Measurements from ENCODE around the gene PRDM8.

The PRDM8 gene

DNA sequence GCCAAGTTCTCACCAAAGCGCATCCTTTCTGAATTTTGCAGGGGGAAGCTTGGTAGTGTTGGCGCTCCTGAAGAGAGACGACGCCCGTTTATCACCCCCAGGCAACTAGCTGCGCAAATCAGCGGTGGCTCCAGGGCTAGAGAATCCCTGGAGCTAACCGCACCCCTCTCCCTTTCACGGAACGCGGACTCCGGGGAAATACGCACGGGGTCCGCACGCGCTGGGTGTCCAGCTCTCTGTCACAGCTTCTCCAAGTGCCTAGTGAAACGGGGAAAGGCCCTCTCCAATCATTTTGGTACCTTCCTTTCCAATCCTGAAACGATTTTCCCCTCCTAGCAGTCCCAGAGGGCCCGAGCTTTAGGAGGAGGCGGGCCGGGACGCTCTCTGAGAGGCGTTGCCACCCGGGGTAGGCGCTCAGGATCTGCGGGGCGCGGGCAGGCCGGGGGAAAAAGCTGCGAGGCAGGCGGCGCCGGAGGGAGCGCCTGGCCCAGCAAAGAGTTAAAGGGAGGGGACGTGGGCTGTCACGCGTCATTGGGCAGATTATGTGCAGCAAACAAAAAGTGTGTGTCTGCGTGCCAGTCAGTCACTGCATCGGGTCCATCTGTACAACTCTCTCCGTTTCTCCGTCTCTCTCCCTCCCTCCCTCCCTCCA, at the start of gene PRDM8:
Gene PRDM8 (plus strand): TSS at position 582 of the 652 bp plus-strand sequence. CDS start 2,578 bp downstream, outside the sequence.
- H3K27me3 Mint-ChIP-seq: no peaks in the 10 kb centered on the region
- peaks cover 29% of the 10 kb centered on the region for H3K36me3 Mint-ChIP-seq
- peak within 1 kb of the TSS; percentile 43 for H3K27ac Mint-ChIP-seq
- no peaks in the 10 kb centered on the region for H3K9me3 Mint-ChIP-seq
- ATAC-seq (ENCODE audit: low read depth) (peak; percentile 47), DNase-seq (ENCODE audit: low spot score in 2 of 2) (peak in 1 of 2 donors; percentile 32)
- peaks cover 37% of the 10 kb centered on the region for H3K4me1 Mint-ChIP-seq
- H3K4me3 Mint-ChIP-seq: peak within 1 kb of the TSS; percentile 74

DNA sequence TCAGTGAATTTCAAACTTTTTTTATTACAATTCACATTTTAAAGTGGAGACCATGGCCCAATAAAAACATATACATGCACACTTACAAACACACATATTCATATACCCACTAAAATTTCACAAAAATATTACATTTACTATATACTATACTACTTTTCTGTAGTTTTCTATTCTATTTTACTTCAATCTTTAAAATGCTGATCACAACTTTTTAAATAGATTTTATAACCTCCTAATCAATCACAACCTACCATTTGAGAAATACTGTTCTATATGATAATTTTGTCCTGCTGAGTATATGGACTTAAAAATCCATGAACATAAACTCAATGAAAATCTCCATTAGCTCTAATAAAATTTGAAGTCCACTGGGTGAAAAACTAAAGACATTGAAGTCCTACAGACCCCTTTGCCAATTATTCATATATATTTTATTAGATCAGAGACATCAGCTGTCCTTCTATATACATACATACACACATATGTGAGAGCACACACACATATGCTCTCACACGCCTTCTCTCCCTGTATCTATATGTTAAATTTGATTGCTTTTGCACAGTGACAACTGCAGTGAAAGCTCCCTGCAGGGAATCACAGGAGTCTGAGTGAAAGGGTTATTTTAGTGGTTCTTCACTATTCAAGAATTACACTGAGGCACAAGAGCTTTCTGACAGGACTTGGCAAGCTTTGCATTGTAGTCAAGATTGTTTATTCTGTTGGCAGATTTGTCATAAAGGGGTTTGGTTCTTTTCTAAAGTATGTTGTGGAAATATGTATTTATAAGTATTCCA, 46.7 kb upstream of the PRDM8 start:
- no peak for DNase-seq (ENCODE audit: low spot score in 2 of 2)
- no peaks in the 10 kb centered on the region for H3K9me3 Mint-ChIP-seq
- no peaks in the 10 kb centered on the region for H3K4me1 Mint-ChIP-seq
- H3K36me3 Mint-ChIP-seq: no peaks in the 10 kb centered on the region
- no peak for ATAC-seq (ENCODE audit: low read depth)
- no peaks in the 10 kb centered on the region for H3K27me3 Mint-ChIP-seq
- no peak overlapping the region for H3K4me3 Mint-ChIP-seq
- no peak overlapping the region for H3K27ac Mint-ChIP-seq

DNA sequence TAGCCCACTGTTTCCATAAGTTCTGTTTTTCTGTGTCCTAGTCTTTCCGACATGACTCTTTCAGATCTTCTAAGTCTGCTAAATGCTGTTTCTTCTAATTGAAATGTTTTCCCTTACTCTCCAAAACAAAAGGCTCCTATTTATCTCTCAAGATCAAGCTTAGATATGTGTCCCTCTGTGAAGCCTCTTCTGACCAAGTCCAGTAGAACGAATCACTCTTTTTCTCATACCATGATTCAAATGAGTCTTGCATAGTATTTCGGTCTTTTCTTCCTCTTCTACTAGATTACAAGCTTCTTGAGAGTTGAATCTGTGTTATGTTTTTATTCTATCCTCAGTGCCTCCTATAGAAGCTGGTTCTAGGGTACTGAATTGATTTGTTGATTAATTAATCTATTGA, 45.3 kb upstream of the PRDM8 start:
- H3K36me3 Mint-ChIP-seq: no peaks in the 10 kb centered on the region
- DNase-seq (ENCODE audit: low spot score in 2 of 2) (no peak), ATAC-seq (ENCODE audit: low read depth) (no peak)
- H3K9me3 Mint-ChIP-seq: no peaks in the 10 kb centered on the region
- no peaks in the 10 kb centered on the region for H3K4me1 Mint-ChIP-seq
- H3K27ac Mint-ChIP-seq: no peak overlapping the region
- H3K27me3 Mint-ChIP-seq: no peaks in the 10 kb centered on the region
- no peak overlapping the region for H3K4me3 Mint-ChIP-seq

DNA sequence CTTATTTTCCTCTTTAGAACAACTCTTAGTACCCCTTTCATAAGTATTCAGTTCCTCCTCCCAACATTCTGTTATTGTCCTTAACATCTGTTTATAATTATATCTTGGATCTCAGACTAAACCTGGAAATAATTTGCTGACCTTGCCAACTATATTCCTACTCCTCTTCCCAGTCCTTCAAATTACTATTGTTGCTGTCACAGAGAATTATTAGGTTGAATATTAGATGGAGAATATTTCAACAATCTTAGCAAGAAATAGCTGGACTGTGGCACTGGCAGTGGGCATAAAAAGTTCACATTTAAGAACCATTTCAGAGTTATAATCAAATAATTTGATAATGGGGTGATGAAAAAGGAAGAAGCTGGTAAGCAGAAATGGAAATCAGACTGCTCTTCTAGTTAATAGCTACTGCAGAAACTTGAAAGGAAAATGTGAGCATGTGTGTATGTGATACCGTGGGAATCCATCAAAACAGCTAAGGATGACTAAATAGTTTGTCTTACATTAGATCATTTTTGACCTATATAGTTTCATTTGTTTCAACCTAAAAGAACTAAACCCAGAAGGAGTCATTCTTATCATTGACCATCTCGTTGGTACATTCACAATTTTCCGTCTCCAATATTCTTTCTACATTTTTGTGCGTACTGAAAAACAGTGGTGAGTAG, 43.3 kb upstream of the PRDM8 start:
- no peak overlapping the region for H3K4me3 Mint-ChIP-seq
- DNase-seq (ENCODE audit: low spot score in 2 of 2): no peak
- H3K27ac Mint-ChIP-seq: no peak overlapping the region
- H3K36me3 Mint-ChIP-seq: peaks cover 3% of the 10 kb centered on the region
- H3K4me1 Mint-ChIP-seq: no peaks in the 10 kb centered on the region
- peaks cover 4% of the 10 kb centered on the region for H3K9me3 Mint-ChIP-seq
- ATAC-seq (ENCODE audit: low read depth): no peak
- H3K27me3 Mint-ChIP-seq: no peaks in the 10 kb centered on the region

DNA sequence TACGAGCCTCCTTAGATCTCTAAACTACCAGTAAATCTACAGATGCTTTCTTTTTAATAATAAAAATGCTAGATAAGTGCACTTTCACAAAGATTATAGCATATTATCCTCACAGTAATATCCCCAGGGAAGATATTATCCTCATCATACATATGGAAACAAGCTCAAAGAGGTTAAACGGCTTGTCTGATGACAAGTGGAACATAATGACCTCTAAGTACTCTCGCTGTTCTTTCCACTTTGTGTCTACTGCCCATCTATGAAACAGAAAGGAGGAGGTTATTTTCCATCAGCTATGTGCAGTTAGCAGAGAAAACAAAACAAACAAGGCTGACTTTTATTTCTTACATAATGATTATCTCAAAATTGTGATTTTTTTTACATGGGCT, 42.8 kb upstream of the PRDM8 start:
- H3K27me3 Mint-ChIP-seq: no peaks in the 10 kb centered on the region

DNA sequence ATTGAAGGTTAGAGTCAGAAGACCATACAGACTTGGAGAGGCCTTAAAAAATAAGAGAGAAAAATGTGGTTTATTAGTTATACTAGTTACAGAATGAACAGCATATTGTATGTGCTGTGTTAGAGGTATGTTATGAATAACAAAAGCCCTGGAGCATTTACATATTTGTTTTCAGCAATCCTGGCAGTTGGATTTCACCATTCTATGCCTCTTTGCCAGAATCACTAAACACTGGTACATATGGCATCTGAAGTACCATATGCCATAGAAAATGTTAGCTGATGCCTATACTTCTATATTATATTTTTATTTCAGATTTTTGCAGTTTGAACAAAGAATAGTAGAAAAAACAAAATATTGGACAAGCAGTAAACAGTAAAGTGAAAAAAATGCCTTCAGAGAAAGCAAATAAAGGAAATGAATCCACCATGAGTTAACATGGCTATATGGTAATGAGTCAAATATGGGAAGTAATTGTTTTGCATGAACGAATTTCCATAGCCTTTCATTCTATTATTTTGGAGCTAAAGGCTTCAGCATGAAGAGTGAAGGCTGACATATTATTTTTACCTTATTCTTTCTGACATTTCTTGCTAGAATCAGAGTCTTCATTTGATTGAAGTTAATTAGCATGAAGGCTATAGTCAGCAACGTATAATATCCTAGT, 41.9 kb upstream of the PRDM8 start:
- H3K36me3 Mint-ChIP-seq: peaks cover 3% of the 10 kb centered on the region
- no peak overlapping the region for H3K4me3 Mint-ChIP-seq
- H3K9me3 Mint-ChIP-seq: peaks cover 4% of the 10 kb centered on the region
- H3K4me1 Mint-ChIP-seq: no peaks in the 10 kb centered on the region
- ATAC-seq (ENCODE audit: low read depth) (no peak), DNase-seq (ENCODE audit: low spot score in 2 of 2) (no peak)
- no peaks in the 10 kb centered on the region for H3K27me3 Mint-ChIP-seq
- no peak overlapping the region for H3K27ac Mint-ChIP-seq

More for the DNA sequence above, 42.8 kb upstream of the PRDM8 start:
- peaks cover 4% of the 10 kb centered on the region for H3K9me3 Mint-ChIP-seq
- H3K36me3 Mint-ChIP-seq: peaks cover 3% of the 10 kb centered on the region
- DNase-seq (ENCODE audit: low spot score in 2 of 2) (no peak), ATAC-seq (ENCODE audit: low read depth) (no peak)
- no peaks in the 10 kb centered on the region for H3K4me1 Mint-ChIP-seq
- no peak overlapping the region for H3K4me3 Mint-ChIP-seq
- H3K27ac Mint-ChIP-seq: no peak overlapping the region

DNA sequence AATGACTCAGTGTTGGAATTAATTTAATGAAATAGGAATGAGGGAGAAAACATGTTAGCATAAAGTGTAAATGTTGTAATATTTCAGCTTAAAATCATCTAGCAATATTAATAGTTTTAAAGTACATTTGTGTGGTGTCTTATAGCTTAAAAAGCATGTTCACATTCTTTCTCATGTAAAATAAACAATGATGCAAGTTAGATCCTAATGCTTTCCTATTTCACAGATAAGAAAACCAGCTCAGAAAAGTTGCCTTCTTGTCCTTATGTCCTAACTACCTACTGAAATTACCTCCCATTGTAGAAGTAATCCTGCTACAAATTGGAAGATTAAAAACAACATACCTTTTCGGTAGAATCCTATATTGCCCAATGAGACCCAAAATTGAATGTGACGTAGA, 40.9 kb upstream of the PRDM8 start:
- H3K4me1 Mint-ChIP-seq: no peaks in the 10 kb centered on the region
- no peak overlapping the region for H3K27ac Mint-ChIP-seq
- peaks cover 3% of the 10 kb centered on the region for H3K36me3 Mint-ChIP-seq
- no peak for DNase-seq (ENCODE audit: low spot score in 2 of 2)
- ATAC-seq (ENCODE audit: low read depth): no peak
- no peak overlapping the region for H3K4me3 Mint-ChIP-seq
- H3K9me3 Mint-ChIP-seq: peaks cover 4% of the 10 kb centered on the region
- H3K27me3 Mint-ChIP-seq: no peaks in the 10 kb centered on the region

DNA sequence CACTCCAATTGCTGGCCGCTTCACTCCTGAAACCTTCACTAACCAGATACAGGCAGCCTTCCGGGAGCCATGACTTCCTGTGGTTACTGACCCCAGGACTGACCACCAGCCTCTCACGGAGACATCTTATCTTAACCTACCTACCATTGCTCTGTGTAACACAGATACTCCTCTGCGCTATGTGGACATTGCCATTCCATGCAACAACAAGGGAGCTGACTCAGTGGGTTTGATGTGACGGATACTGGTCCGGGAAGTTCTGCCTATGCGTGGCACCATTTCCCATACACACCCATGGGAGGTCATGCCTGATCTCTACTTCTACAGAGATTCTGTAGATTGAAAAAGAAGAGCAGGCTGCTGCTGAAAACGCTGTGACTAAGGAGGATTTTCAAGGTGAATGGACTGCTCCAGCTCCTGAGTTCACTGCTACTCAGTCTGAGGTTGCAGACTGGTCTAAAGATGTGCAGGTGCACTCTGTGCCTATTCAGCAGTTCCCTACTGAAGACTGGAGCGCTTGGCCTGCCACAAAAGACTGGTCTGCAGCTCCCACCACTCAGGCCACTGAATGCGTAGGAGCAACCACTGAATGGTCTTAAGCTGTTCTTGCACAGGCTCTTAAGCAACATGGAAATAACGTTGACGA, 35.8 kb upstream of the PRDM8 start:
- Mint-ChIP-seq H3K4me3 (no peak overlapping the region), H3K27ac (no peak overlapping the region), H3K36me3 (peaks cover 3% of the 10 kb centered on the region), H3K4me1 (peaks cover 2% of the 10 kb centered on the region), H3K27me3 (peaks cover 2% of the 10 kb centered on the region), H3K9me3 (peaks cover 4% of the 10 kb centered on the region)
- ATAC-seq (ENCODE audit: low read depth) (no peak), DNase-seq (ENCODE audit: low spot score in 2 of 2) (no peak)

DNA sequence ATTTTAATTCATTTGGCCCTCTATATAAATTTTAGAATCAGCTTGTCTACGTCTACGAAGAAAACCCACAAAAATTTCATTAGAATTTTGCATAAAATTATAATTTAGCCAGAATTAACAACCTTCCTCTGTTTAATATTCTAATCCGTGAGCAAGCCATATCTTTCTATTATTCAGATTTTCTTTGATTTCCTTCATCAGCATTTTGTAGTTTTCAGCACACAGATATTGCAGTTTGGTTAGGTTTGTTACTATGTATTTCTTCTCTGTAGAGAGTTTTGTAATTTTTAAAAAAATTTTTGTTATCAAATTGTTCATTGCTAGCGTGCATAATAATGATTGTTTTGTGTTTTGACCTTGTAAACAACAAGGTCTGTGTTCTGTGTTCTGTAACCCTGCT, 34.9 kb upstream of the PRDM8 start:
- DNase-seq (ENCODE audit: low spot score in 2 of 2) (no peak), ATAC-seq (ENCODE audit: low read depth) (no peak)
- Mint-ChIP-seq H3K27me3 (peaks cover 2% of the 10 kb centered on the region), H3K36me3 (peaks cover 3% of the 10 kb centered on the region), H3K4me3 (no peak overlapping the region), H3K27ac (no peak overlapping the region), H3K4me1 (peaks cover 2% of the 10 kb centered on the region), H3K9me3 (peaks cover 4% of the 10 kb centered on the region)

DNA sequence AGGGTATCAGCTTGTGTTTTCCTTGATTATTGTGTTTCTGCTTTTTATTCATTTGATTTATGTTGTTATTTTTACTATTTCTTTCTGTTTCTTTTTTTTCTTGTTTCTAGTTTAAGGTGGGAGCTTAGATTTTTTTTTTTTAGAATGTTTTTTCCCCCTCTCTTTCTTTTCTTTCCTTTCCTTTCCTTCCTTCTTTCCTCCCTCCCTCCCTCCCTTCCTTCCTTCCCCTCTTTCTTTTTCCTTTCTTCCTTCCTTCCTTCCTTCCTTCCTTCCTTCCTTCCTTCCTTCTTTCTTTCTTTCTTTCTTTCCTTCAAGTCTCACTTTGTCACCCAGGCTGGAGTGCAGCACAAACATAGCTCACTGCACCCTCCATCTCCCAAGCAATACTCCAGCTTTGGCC, 31.4 kb upstream of the PRDM8 start:
- Mint-ChIP-seq H3K9me3 (no peaks in the 10 kb centered on the region), H3K4me3 (no peak overlapping the region), H3K4me1 (peaks cover 2% of the 10 kb centered on the region), H3K27me3 (peaks cover 2% of the 10 kb centered on the region), H3K36me3 (no peaks in the 10 kb centered on the region), H3K27ac (peak overlapping the region; percentile 16)
- ATAC-seq (ENCODE audit: low read depth): no peak
- no peak for DNase-seq (ENCODE audit: low spot score in 2 of 2)

DNA sequence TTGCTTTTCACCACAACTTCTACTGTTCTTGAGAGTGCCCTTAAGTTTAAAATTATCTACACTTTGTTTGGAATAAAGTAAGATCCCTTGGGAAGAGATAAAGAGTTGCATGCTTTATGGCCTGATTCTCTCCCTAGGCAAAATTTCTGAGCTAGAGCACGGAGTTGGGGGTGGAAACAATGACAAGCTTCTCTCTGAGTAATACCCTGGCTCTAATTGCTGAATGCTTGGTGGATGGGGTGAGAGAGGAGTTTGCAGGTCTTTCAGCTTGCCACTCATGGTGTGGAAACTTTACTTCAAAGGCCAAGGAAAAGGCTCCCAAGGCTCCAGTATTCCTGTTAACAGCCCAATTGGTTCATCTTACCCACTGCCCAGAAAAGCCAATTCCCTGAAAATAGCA, 26.1 kb upstream of the PRDM8 start:
- peak overlapping the region; percentile 95 for H3K27ac Mint-ChIP-seq
- no peak overlapping the region for H3K4me3 Mint-ChIP-seq
- no peaks in the 10 kb centered on the region for H3K27me3 Mint-ChIP-seq
- peaks cover 42% of the 10 kb centered on the region for H3K4me1 Mint-ChIP-seq
- H3K9me3 Mint-ChIP-seq: no peaks in the 10 kb centered on the region
- no peak for ATAC-seq (ENCODE audit: low read depth)
- H3K36me3 Mint-ChIP-seq: no peaks in the 10 kb centered on the region
- no peak for DNase-seq (ENCODE audit: low spot score in 2 of 2)

DNA sequence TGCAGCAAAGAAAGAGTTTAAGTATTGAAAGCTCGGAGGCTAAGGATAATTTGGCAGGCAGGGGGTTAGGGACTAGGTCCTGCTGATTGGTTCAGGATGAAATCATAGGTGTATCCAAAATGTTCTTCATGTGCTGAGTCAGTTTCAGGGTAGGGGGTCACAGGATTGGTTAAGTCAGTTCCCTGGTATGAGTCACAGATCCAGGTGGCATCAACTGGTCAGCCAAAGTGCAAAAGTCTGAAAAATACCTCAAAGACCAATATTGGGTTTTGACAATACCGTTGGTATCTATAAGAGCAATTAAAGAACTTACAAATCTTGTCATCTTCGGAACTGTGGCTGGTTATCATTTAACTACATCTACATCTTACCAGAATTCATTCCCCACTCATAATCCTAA, 25.6 kb upstream of the PRDM8 start:
- Mint-ChIP-seq H3K4me1 (peaks cover 45% of the 10 kb centered on the region), H3K9me3 (no peaks in the 10 kb centered on the region), H3K27ac (peak overlapping the region; percentile 95), H3K36me3 (no peaks in the 10 kb centered on the region), H3K4me3 (no peak overlapping the region), H3K27me3 (no peaks in the 10 kb centered on the region)
- DNase-seq (ENCODE audit: low spot score in 2 of 2): no peak
- no peak for ATAC-seq (ENCODE audit: low read depth)

DNA sequence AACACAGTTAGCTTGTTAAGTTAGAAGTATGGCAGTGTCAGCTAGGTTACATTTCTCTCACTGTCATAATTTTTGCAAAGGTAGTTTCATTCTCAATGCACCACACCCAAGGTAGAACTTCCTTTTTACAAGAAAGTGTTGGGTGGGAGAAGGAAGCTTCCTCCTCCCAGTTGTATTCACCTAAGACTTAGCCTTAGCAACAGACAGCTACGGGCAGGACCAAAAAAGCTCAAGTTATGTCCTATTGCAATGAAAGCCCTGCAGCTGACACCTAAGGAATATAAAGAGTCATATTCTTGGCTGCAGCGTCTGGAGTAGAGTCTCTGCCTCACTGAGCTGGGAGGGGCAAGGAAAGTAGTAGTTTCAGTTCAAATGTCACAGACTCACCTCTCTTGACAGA, 25.1 kb upstream of the PRDM8 start:
- peak overlapping the region; percentile 78 for H3K4me3 Mint-ChIP-seq
- DNase-seq (ENCODE audit: low spot score in 2 of 2) (no peak), ATAC-seq (ENCODE audit: low read depth) (peak; percentile 64)
- no peaks in the 10 kb centered on the region for H3K9me3 Mint-ChIP-seq
- peak overlapping the region; percentile 95 for H3K27ac Mint-ChIP-seq
- H3K4me1 Mint-ChIP-seq: peaks cover 46% of the 10 kb centered on the region
- no peaks in the 10 kb centered on the region for H3K27me3 Mint-ChIP-seq
- no peaks in the 10 kb centered on the region for H3K36me3 Mint-ChIP-seq
